Stimulated activated CD8-positive, alpha-beta memory T cell treated with anti-CD3 and anti-CD28 coated beads, Interleukin-12 subunit alpha, Interleukin-12 subunit beta, amount 100 ng/mL, for 24 hours (primary cell): Measurements from ENCODE around the gene PLXNA2.

ENCODE experiments used
- DNase-seq: peaks from one replicate; pipeline ENCODE4 v3.0.0-alpha.2; 2020; ENCODE audit errors: extremely low read depth

PLXNA2 gene

GRCh38 chr1:208183977-208184911 lies 59.9 kb downstream of the PLXNA2 start:
- DNase-seq: no peak

GRCh38 chr1:208182880-208183645 lies 61.1 kb downstream of the PLXNA2 start:
- DNase-seq: no peak

GRCh38 chr1:208181364-208181763 lies 62.8 kb downstream of the PLXNA2 start:
- DNase-seq: no peak

GRCh38 chr1:208180421-208180820 lies 63.8 kb downstream of the PLXNA2 start:
- DNase-seq: no peak

GRCh38 chr1:208179961-208180409 lies 64.2 kb downstream of the PLXNA2 start:
- no peak for DNase-seq

- no peak for DNase-seq
Observed at GRCh38 chr1:208179263-208179816, 64.8 kb downstream of the PLXNA2 start.

- no peak for DNase-seq
Observed at GRCh38 chr1:208178091-208178529, 66.1 kb downstream of the PLXNA2 start.

- no peak for DNase-seq
Observed at GRCh38 chr1:208177656-208178055, 66.5 kb downstream of the PLXNA2 start.

GRCh38 chr1:208176649-208177048 lies 67.5 kb downstream of the PLXNA2 start:
- no peak for DNase-seq

- no peak for DNase-seq
Observed at GRCh38 chr1:208175508-208175895, 68.7 kb downstream of the PLXNA2 start.

- DNase-seq: no peak
Observed at GRCh38 chr1:208174731-208175507, 69.3 kb downstream of the PLXNA2 start.

GRCh38 chr1:208174200-208174599 lies 70.0 kb downstream of the PLXNA2 start:
- no peak for DNase-seq

- no peak for DNase-seq
Observed at GRCh38 chr1:208173749-208174148, 70.4 kb downstream of the PLXNA2 start.

GRCh38 chr1:208172423-208173145 lies 71.6 kb downstream of the PLXNA2 start:
- DNase-seq: no peak

GRCh38 chr1:208171616-208172422 lies 72.4 kb downstream of the PLXNA2 start:
- DNase-seq: no peak

- no peak for DNase-seq
Observed at GRCh38 chr1:208170252-208170651, 73.9 kb downstream of the PLXNA2 start.

- DNase-seq: no peak
Observed at GRCh38 chr1:208169081-208169879, 74.9 kb downstream of the PLXNA2 start.

- DNase-seq: no peak
Observed at GRCh38 chr1:208167261-208167869, 76.8 kb downstream of the PLXNA2 start.
